Measurements from ENCODE around the gene CRADD.
"Not testable (repeated sequence)": the region's sequence is repeated elsewhere in the genome, so short reads cannot be mapped to it uniquely, and the experiment has no call there.

Gene CRADD

GRCh38 chr12:93740751-93741150 lies 63.6 kb downstream of the CRADD start:
- DNase-seq: no peak

GRCh38 chr12:93741659-93742109 lies 64.5 kb downstream of the CRADD start:
- no peak for DNase-seq

DNA sequence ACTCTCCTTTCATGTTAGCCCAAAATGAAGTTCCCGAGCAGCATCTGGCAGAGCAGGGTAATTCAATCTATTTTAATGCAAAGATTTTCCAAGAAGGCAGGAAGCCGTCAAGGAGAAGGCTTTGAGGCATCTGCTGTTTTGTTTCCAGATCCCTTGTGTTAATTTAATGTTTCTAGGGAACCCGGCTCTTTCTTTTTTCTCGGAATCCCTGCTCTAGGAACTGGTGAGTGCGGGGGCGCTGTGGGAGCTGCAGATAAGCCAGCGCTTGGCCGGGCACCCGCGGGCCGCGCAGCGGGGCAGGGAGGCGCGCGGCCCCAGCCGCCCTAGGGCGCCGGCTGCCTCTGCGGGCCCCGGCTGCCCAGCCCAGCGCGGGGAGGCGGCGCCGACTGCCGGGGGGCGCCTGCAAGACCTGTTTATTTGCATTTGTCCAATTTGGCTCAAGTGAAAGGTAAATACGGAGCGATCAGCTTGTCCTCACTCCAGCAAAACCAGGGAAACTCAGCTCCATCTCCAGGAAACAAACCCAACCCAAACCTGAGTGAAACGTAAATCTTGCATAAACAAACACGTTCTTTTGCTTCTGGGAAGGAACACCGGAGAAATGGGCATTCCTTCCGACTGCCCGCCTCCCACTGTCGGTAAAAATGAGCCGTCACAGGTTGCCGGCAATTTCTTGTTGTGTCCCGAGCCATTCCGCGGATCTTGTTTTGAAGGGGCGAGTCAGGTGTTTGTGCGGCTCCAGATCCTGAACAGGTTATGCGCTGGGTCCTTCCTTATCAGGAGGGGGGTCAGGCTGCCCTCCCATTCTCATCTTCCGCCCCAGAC lies 65.1 kb downstream of the CRADD start:
- peak; percentile 35 for DNase-seq

GRCh38 chr12:93743229-93743998 lies 66.2 kb downstream of the CRADD start:
- no peak for DNase-seq

DNA sequence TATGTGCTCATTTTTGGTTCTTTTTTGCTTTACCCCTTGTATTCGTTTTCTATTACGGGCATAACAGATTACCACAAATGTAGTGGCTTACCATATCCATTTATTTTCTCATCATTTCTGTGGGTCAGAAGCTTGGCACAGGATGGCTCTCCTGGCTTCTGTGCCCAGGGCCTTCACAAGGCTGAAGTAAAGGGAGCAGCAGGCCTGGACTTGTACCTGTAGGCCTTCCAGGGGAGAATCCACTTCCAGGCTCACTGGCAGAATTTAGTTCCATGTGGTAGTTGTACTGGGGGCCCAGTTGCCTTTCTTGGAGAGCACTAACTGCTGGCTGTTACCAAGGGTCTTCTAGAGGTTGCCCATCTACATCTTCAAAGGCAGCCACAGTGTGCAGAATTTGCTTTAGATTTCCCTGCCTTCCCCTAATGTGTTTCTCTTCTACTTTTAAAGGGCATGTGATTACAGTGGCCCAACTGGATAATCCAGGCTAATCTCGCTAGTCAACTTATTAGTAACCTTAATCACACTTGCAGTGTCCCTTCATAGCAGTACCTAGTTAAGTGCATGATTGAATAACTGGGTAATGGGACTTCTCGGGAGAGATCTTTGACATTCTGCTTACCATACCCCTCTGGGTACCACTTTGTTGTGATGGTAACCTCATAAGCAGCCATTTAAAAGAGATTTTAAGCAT lies 67.0 kb downstream of the CRADD start:
- DNase-seq: no peak

GRCh38 chr12:93745286-93745685 lies 68.1 kb downstream of the CRADD start:
- no peak for DNase-seq

DNA sequence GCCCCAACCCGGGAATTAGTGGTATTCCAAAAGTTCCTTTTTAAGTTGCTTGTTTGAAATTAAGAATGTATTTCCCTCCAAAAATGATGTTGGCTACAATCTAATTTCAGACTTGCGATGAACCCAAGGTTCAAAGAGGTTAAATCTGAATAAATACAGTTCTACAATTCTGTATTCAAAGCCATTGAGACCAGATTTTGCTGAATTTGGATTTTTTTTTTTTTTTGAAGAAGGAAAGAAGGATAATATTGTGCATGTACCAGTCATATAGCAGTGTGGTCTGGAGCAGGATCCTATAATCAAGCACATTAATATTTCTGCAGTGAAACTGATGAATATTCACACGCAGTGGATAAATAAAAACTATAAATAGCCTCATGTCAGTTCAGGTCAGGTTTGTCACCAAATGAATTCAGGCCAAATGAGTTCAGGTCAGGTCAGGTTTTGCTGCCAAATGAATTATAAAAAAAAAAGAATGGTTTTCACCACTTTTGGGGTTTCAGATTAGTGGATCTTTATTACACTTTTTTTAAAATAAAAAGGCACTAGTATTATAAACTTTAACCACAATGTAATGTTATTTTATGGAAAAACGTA lies 69.5 kb downstream of the CRADD start:
- no peak for DNase-seq

- no peak for DNase-seq
These were observed 71.7 kb downstream of the CRADD start for GRCh38 chr12:93748672-93749383.

DNA sequence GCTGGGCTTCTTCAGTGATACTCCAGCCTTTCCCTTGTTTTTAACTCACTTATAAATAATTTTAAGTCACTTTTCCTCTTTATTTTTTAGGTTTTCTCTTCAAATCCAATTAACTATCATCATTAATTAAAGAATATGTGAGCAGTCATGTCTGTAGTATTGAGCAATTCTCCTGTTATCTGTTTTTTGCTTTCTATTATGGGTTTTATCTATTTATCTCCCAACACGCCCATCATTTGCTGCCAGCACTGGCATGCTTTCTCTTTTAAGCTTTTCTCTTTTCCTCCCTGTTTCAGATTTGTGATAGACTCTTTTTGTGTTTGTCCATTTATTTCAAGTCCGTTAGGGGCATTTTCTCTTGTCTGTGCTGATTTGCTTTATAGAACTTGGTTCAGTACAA lies 72.3 kb downstream of the CRADD start:
- DNase-seq: no peak

DNA sequence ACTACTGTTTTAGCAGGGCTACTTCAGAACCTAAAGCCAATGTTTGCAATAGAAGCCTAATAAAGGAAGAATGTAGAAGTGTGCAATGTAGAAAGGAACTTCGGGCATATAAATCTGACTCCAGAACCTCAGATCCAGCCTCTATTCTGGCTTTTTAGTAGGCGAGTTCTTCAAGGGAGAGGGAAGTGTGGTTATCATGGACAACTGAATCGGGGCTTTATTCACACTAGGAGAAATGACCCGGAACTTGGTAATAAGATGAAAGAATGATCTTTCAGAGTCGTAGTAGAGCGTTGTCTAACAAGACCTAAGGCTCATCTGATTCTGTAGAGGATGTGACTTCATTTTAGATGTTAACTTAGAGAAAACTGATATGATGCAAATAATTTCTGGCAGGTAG lies 72.9 kb downstream of the CRADD start:
- no peak for DNase-seq

GRCh38 chr12:93751864-93752610 lies 74.9 kb downstream of the CRADD start:
- no peak for DNase-seq

DNA sequence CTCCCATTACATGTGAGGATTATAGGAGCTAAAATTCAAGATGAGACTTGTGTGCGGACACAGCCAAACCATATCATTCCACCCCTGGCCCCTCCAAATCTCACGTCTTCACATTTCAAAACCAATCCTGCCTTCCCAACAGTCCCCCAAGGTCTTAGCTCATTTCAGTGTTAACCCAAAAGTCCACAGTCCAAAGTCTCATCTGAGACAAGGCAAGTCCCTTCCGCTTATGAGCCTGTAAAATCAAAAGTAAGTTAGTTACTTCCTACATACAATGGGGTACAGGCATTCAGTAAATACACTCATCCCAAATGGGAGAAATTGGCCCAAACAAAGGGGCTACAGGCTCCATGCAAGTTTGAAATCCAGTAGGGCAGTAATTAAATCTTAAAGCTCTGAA lies 76.1 kb downstream of the CRADD start:
- no peak for DNase-seq

DNA sequence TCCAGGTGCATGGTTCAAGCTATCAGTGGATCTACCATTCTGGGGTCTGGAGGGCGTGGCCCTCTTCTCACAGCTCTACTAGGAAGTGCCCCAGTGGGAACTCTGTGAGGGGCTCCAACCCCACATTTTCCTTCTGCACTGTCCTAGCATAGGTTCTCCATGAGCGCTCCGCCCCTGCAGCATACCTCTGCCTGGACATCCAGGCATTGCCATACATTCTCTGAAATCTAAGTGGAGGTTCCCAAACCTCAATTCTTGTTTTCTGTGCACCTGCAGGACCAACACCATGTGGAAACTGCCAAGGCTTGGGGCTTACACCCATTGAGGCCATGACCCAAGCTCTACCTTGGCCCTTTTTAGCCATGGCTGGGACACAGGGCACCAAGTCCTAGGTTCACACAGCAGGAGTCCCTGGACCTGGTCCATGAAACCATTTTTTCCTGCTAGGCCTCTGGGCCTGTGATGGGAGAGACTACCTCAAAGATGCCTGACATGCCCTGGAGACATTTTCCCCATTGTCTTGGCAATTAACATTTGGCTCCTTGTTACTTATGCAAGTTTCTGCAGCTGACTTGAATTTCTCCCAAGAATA lies 76.8 kb downstream of the CRADD start:
- DNase-seq: no peak

DNA sequence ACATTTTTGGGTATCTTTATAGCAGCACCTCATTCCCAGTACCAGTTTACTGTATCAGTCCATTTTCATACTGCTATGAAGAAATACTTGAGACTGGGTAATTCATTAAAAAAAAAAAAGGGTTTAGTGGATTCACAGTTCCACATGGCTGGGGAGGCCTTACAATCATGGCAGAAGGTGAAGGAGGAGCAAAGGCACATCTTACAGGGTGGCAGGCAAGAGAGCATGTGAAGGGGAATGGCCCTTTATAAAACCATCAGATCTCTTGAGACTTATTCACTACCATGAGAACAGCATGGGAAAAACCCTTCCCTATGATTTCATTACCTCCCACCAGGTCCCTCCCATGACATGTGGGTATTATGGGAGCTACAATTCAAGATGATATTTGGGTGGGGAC lies 77.7 kb downstream of the CRADD start:
- DNase-seq: not testable (repeated sequence)

DNA sequence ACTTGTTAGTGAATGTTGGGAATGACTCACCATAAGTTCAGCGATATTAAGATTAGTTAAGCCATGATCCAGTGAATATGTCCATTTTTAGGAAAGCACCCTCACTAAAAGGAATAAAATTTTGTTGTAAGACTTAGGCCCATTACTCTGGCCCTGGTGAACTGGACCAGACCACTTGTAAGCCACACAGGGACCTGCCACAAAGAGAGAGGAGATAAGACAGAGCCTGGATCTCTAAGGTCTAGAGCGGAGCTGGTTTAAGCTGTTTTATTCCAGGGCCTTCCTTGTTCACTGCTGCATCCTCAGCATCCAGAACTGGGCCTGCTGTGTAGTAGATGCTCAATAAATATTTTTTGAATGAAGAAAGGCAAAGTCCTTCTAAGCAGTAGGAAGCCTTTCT lies 79.1 kb downstream of the CRADD start:
- no peak for DNase-seq

- DNase-seq: no peak
These were observed 80.9 kb downstream of the CRADD start for GRCh38 chr12:93757792-93758694.

- no peak for DNase-seq
These were observed 81.7 kb downstream of the CRADD start for GRCh38 chr12:93758801-93759373.

DNA sequence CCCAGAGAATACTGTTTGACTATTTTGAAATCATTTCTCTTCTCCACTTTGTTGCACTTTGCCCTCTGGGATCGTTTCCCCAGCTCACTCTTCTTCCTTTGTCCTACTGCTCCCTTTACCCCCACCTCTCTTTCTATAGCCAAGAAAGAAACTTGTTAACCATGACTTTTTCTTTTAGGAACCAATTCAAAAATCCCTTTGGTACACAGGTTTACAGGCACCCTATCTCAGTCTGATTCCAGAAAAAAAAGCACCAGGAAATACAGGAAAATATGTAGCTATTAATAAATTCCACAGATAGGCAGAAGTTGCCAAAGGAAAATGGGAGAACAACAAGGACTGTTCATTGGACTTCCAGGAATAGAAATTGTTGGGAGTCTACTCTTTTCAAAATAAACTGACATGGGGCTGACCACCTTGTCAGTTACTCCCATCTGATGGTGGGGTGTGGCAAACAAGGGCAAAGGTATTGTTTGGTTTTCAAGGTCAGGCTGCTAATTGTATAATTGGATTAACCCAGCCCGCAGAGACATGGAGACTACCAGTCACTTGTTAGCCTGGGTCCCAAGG lies 82.4 kb downstream of the CRADD start:
- DNase-seq: no peak

DNA sequence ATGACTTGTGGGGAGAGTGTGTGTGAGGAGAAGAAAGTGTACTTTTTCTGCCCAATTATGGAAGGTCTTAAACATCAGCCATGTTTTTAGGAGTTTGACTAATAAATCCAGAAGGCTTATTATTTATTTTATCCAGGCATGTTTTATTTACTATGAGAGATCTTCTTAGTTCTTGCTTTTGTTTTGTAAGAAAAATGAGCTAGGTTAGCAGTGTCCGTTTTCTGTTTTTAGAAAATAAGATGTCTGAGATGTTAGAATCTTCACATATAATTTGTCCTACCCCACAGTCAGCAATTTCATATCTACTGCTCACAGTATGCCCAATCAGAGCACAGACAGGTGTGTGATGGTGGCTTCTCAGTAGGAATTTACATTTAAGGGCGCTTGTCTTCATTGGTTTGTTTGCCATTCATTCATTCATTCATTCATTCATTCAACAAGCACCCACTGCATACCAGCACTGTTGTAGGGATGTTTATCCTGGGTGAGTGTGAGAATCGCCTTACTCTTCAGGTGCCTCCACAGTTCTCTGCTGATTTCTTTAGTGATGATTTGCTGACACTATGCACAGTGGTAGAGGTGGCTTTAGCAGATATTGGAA lies 83.2 kb downstream of the CRADD start:
- no peak for DNase-seq

Data from CD4-positive, alpha-beta T cell treated with Interleukin-4 for 4 hours (primary cell).